D721Med (cell line): ENCODE results near the gene TP53TG5.

Source experiments
- DNase-seq: peaks from one replicate; pipeline ENCODE4 v3.0.0; 2011; ENCODE audit warnings: low spot score; ENCODE audit not compliant: insufficient read length
- FAIRE-seq: peaks from 2 replicates; lab custom pipeline; 2011; peaks lifted over from hg19 to GRCh38; lab: Jason Lieb, UNC
- CTCF ChIP-seq: IDR thresholded peaks from 2 replicates; pipeline ENCODE4 v1.5.1; 2012; ENCODE audit warnings: mild to moderate bottlenecking, control low read depth; ENCODE audit not compliant: insufficient read depth; ENCODE audit errors: missing control alignments

Gene TP53TG5

GRCh38 chr20:45366192-45366591 lies 11.9 kb downstream of the TP53TG5 start:
- no peak for DNase-seq

GRCh38 chr20:45365444-45365970 lies 12.6 kb downstream of the TP53TG5 start:
- no peak for TF ChIP-seq CTCF
- DNase-seq: no peak
- no peak for FAIRE-seq

More at GRCh38 chr20:45366192-45366591, 11.9 kb downstream of the TP53TG5 start:
- FAIRE-seq: no peak
- no peak for TF ChIP-seq CTCF

GRCh38 chr20:45363611-45364492 lies 14.3 kb downstream of the TP53TG5 start:
- FAIRE-seq (no peak), DNase-seq (no peak)
- no peak for TF ChIP-seq CTCF

GRCh38 chr20:45362804-45363610 lies 15.1 kb downstream of the TP53TG5 start, which contains the start of gene SYS1:
Gene SYS1 (plus strand): TSS chr20:45363156. CDS start chr20:45363532, 376 bp downstream.
- TF ChIP-seq CTCF: peak; percentile 96
- DNase-seq (peak; percentile 87), FAIRE-seq (no peak)

GRCh38 chr20:45361793-45362192 lies 16.3 kb downstream of the TP53TG5 start:
- no peak for DNase-seq
- FAIRE-seq: no peak
- TF ChIP-seq CTCF: no peak

- TF ChIP-seq CTCF: no peak
- DNase-seq: no peak
- FAIRE-seq: no peak
Measured at GRCh38 chr20:45359406-45360148, 18.5 kb downstream of the TP53TG5 start.
